Camera-type eye (tissue), 1 donor: ENCODE data around the gene ATP6AP1. TPM values are rescaled to one million over a fixed set of nuclear protein-coding genes. Genes with fewer than 3 reads are reported as not detected.

Experiments used
- total RNA-seq: library from RNA; depleted of rRNA; stranded (reverse); fragments of >200 nt; gene quantifications from one replicate; pipeline ENCODE4 v1.2.3, GENCODE V29; 2014

The ATP6AP1 gene, protein sequence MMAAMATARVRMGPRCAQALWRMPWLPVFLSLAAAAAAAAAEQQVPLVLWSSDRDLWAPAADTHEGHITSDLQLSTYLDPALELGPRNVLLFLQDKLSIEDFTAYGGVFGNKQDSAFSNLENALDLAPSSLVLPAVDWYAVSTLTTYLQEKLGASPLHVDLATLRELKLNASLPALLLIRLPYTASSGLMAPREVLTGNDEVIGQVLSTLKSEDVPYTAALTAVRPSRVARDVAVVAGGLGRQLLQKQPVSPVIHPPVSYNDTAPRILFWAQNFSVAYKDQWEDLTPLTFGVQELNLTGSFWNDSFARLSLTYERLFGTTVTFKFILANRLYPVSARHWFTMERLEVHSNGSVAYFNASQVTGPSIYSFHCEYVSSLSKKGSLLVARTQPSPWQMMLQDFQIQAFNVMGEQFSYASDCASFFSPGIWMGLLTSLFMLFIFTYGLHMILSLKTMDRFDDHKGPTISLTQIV
- 94.4 TPM for total RNA-seq

DNA sequence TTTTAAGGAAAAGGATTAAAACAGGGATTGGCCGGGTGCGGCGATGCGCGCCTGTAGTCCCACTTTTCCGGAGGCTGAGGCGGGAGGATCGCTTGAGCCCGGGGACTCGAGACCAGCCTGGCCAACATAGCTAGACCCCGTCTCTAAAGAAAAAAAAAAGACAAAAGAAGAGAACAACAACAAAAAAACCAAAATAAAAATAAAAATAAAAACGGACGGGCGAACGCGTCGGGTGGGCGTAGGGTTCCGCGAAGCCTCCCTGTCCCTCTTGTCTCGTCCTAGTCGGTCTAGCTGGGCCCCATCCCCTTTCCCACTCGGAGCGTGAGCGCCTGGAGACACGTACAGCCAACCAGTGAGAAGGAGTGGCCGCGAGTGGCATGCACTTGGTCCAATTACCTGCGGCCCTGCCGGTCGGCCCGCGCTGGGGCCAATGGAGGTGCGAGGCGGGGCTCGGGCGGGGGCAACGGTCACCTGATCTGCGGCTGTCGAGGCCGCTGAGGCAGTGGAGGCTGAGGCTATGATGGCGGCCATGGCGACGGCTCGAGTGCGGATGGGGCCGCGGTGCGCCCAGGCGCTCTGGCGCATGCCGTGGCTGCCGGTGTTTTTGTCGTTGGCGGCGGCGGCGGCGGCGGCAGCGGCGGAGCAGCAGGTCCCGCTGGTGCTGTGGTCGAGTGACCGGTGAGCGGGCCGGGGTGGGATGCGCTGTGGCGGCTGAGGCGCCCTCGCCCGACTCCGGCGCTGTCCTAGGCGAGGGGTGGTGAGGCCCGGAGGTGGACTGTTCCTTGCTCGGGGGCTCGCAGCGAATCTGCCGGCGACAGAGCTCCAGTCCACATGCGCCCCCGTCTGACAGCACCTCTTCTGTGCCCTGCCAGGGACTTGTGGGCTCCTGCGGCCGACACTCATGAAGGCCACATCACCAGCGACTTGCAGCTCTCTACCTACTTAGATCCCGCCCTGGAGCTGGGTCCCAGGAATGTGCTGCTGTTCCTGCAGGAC is at the start of gene ATP6AP1:
TSS of gene ATP6AP1 (plus strand) at position 502 of the 996 bp plus-strand sequence. CDS start at position 518, 16 bp downstream.

DNA sequence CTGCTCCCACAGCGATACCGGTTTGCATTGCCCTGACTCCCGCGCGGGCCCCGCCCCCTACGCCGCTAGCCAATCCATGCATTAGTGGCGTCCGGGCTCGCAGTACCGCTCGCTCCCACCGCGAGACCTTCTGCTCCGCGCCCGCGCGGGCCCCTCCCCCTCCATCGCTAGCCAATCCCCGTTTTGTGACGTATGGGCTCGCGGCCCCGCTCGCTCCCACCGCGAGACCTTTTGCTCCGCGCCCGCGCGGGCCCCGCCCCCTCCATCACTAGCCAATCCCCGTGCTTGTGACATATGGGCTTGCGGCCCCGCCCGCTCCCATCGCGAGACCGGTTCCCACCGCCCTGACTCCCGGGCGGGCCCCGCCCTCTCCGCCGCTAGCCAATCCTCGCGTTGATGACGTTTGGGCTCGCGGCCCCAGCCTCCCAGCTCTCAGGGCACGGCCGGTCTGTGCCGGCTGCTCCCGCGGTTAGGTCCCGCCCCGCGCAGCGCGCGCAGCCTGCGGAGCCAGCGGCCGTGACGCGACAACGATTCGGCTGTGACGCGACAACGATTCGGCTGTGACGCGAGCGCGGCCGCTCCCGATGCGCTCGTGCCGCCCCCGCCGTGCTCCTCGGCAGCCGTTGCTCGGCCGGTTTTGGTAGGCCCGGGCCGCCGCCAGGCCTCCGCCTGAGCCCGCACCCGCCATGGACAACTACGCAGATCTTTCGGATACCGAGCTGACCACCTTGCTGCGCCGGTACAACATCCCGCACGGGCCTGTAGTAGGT is 49.5 kb upstream of the ATP6AP1 start, which contains the start of gene EMD:
TSS of gene EMD (plus strand) at position 497 of the 770 bp plus-strand sequence. CDS start at position 687, 190 bp downstream.

DNA sequence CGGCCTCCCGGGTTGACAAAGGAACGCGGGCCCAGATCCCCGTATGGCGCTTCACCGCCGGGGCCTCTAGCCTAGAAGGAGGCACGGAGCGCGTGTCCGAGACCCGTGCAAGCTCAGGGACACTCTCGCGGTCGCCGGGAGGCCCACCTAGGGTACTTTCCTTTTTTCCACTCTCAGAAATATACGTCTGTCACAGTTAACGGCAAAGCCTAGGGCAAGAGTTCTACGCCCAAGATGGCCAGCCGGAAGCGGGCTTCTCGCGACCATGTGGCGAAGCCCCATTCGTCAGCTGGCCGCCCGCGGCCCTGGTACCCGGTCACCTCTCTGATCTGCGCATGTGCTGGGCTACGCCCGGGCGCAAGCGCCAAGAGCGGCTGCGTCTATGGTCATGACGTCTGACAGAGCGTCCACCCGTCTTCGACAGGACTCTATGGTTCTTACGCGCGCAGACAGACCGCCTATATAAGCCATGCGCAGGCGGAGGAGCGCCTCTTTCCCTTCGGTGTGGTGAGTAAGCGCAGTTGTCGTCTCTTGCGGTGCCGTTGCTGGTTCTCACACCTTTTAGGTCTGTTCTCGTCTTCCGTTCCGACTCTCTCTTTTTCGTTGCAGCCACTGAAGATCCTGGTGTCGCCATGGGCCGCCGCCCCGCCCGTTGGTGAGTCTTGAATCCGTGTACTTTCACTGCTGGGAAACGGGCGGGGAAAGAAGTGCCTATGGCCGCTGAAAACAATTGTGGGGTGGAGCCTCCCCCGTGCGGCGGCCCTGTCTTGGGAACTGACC is 30.4 kb upstream of the ATP6AP1 start, which contains the start of gene RPL10:
TSS of gene RPL10 (plus strand) at position 490 of the 780 bp plus-strand sequence. CDS start at position 633, 143 bp downstream.

DNA sequence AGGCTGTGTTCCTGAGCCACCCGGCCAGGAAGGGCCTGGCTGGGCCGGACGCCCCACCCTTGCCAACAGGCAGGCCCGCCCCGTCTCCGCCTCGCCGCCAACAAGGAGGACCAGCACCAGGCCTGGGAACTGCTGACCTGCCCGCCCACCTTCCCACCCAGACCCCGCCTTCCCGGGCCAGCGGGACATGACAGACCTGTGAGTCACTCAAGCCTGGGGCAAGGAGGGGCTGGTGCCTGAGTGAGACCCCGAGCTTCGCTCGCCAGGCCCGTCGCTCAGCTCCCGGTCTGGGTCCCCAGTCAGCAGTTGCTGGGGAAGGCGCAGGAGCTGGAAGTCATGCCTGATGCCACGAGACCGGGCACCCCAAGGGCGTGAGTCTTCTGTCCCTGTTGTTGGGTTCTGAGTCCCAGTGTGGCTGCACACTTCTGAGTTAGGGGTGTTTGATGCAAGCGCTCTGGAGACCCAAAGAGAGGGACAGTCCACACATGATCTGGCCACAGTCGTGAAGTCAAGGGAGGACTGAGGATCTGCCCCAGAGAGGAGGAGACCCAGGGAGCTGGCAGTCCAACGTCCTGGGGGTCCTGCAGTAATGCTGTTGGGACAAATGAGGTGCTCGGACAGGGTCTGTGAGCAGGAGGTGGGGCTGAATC is 19.1 kb upstream of the ATP6AP1 start, which contains the start of gene DNASE1L1:
TSS of gene DNASE1L1 (minus strand) at position 33 of the 650 bp plus-strand sequence. CDS start 3,686 bp downstream, outside the sequence.

DNA sequence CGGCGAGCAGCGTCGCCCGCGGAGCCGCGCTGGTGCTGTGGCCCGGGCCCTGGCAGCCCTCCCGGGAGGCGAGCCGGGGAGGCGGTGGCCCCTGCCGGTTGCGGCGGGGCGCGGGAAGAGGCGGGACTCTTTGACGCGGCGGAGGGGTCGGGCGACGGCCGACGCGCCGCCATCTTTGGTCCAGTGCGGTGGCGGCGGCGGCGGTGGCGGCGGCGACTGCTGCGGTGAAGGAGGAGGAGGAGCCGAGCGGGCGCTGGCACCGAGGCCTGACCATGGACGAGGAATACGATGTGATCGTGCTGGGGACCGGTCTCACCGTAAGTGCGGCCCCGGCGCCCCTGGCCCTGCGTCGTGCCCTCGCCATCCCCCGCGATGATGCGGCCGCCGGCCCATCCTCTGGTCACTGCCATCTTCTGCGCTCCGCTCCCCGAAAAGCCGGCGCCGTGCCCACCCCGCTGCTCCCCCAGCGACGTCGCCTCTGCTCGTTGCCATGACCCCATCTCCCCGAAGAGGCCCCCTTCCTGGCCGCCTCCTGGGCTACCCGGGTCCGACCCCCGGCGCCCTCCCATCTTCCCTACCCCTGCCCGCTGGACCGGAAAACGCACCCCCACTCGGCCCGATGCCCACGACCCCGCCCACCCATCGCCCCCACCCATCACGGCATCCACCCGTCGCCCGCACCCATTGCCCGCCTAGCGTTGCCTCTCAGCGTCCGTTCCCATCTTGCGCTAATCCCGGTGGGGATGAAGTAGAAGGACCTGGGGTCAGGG is 8.7 kb downstream of the ATP6AP1 start, which contains the start of gene GDI1:
TSS of gene GDI1 (plus strand) at position 172 of the 770 bp plus-strand sequence. CDS start at position 273, 101 bp downstream.

DNA sequence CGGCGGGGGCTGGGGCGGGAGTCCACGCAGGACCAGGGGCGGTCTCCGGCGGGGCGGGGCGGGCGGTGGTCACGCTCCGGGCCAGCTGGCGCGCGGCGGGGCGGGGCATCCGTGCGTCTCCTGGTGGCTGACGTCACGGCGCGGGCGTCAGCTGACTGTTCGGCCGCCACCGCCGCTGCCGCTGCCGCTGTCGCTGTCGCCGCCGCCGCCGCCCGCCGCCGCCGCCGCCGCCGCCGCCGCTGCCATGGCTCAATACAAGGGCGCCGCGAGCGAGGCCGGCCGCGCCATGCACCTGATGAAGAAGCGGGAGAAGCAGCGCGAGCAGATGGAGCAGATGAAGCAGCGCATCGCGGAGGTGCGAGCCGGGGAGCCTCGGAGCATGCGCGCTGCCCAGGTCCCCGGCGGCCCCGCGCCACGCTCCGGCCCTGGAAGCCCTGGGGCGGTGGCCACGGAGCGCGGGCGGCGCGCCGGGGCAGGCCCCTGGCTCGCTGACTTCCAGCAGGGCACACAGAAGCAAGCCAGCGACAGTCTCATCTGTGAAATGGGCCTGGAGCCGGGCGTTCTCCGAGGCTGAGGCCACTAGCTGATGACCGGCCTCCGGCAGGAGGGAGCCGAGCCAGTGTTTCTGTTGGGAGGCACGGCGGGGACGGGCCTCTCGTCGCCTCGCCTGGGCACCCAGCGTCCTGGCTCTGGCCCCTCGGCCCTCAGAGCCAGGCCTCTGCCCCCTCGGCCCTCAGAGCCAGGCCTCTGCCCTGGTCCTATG is 15.7 kb downstream of the ATP6AP1 start, which contains the start of gene FAM50A:
TSS of gene FAM50A (plus strand) at position 150 of the 763 bp plus-strand sequence. CDS start at position 245, 95 bp downstream.

DNA sequence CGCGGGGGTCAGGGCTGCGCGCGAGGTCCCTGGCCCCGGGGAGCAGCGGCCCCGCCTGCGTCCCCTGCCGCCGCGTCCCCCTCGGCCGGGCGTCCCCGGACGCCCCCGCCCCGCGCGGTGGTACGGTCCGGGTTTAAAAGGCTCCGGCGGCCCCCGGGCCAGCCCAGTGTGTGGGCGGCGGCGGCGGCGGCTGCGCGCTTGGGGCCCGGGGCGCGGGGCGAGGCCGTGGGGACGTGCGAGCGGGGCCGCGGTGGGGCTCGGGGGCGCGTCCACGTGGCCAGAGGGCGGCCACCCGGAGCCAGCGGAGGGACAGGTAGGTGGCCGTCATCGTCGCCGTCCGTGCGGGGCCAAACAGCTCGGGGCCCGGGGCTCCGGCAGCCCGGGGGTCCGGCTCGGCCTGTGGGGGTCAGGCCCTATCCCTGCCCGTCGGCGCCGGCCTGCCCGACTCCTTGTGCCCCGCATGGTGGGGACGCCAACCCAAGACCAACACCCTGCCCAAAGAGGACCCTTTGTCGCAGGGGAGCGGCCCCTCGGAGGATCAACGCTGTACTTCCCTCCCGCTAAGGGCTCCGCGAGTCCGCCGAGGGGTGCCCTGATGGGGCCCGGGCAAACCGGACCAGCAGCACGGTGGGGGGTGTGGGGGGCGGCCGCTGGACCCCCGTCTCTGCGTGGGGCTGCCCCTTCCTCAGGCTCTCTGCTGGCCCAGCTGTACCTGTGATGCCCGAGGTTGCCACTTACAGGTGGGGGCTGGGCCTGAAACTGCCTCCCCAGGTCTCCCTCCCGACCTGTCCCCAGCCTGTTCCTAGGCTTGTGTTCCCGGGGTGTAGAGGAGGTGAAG is 29.9 kb downstream of the ATP6AP1 start, which contains the start of gene PLXNA3:
TSS of gene PLXNA3 (plus strand) at position 166 of the 838 bp plus-strand sequence. CDS start 1,903 bp downstream, outside the sequence.

DNA sequence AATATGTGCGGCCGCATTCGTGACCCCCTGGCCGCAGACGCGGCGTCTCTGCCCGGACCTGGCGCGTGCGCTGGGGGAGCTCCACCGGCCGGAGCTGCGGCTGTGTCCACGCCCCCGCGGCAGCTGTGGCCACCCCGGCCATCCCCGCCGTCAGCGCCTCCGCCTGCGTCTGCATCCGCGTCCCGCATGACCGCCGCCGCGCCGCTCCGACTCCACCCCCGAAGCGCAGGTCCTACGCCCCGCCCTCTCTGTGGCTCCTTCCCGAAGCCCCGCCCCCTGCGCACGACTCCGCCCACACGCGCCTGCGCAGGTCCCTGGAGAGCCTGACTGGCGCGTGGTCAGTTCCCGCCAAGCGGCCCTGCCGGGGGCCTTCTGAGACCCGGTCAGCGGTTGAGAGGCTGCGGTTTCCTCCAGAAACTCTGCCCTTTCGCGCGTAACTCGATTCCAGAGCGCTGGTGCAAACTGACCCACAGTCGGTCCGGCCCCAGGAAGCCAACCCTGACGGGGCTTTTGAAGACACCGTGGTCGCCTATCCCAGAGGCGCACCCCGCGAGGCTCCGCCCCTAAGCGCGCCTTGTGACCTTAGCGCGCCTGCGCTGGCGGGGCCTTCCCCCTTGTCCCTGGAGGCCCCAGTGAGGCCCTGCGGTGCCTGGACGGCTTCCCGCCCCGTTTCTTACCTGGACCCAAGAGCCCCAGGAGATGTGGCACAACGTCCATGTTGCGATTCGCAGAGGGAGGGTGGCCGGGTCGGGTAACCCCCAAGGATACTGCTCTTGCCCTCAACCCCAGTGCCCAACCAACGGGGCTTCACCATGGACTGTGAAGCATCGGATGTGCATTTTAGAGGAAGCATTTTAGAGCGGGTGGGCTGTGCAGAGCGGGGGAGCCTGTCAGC is 50.5 kb downstream of the ATP6AP1 start, which contains the start of gene LAGE3:
TSS of gene LAGE3 (minus strand) at position 554 of the 895 bp plus-strand sequence. CDS start at position 188, 366 bp downstream.

Other genes with a start within 250 kb of the ATP6AP1 start
- 19.4 TPM for gene OPN1MW, start 246.1 kb upstream of the ATP6AP1 start, total RNA-seq
- not detected for gene OPN1MW2, start 208.9 kb upstream of the ATP6AP1 start, total RNA-seq
- not detected for gene OPN1MW3, start 171.1 kb upstream of the ATP6AP1 start, total RNA-seq
- gene TEX28, start 133.6 kb upstream of the ATP6AP1 start, total RNA-seq: not detected
- gene TKTL1, start 132.9 kb upstream of the ATP6AP1 start, total RNA-seq: 2.3 TPM
- 469 TPM for gene FLNA, start 54.0 kb upstream of the ATP6AP1 start, total RNA-seq
- gene EMD, start 49.4 kb upstream of the ATP6AP1 start, total RNA-seq: 23.0 TPM
- 5,669 TPM for gene RPL10, start 30.3 kb upstream of the ATP6AP1 start, total RNA-seq
- gene DNASE1L1, start 19.4 kb upstream of the ATP6AP1 start, total RNA-seq: 17.3 TPM
- 26.3 TPM for gene TAFAZZIN, start 17.1 kb upstream of the ATP6AP1 start, total RNA-seq
- 190 TPM for gene GDI1, start 8.5 kb downstream of the ATP6AP1 start, total RNA-seq
- 37.8 TPM for gene FAM50A, start 15.5 kb downstream of the ATP6AP1 start, total RNA-seq
- gene PLXNA3, start 29.6 kb downstream of the ATP6AP1 start, total RNA-seq: 31.2 TPM
- gene LAGE3, start 50.6 kb downstream of the ATP6AP1 start, total RNA-seq: 20.0 TPM
- gene UBL4A, start 57.9 kb downstream of the ATP6AP1 start, total RNA-seq: 30.8 TPM
- gene SLC10A3, start 62.0 kb downstream of the ATP6AP1 start, total RNA-seq: 14.2 TPM
- gene FAM3A, start 87.6 kb downstream of the ATP6AP1 start, total RNA-seq: 24.8 TPM
- 33.1 TPM for gene G6PD, start 118.2 kb downstream of the ATP6AP1 start, total RNA-seq
- gene IKBKG, start 118.9 kb downstream of the ATP6AP1 start, total RNA-seq: 13.2 TPM
- gene CTAG1A, start 156.5 kb downstream of the ATP6AP1 start, total RNA-seq: not detected
- not detected for gene CTAG1B, start 190.6 kb downstream of the ATP6AP1 start, total RNA-seq
- gene CTAG2, start 224.9 kb downstream of the ATP6AP1 start, total RNA-seq: not detected